ENCODE results near the gene KLC1.

KLC1 gene

DNA sequence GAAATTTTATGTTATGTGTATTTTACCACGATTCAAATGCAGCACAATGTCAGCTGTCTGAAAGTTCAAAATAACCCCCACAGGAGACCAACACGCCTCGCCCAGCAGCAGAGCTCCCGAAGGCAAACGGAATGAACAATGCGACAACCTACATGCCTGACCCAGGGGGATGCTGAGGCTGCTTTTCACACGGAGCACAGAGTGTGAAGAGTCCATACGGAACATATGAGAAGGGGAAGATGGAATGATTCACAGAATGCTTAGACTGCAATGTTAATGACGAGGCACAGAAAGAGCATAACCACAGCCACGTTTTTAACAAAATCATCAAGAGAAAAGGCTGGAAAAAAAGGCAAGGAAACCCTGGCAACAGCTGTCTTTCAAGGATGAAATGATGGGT is 109.2 kb downstream of the KLC1 start:
- no peak for DNase-seq

- DNase-seq: no peak
Measured at GRCh38 chr14:103738701-103739451, 109.9 kb downstream of the KLC1 start.

DNA sequence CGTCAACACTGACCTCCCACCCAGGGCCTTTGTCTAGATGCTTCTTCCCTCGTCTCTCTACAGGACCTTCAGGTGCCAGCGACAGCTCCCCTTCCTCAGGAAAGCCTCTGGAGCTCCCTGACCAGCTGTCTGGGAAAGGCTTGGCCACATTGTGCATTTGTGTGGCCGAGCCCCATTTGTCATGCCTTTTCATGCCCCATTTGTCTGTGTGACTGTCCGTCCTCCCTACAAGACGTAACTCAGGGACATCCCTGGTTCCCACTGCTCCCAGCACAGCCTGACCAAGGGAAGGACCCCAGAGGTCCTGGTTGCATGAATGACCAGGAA is 110.4 kb downstream of the KLC1 start:
- no peak for DNase-seq

GRCh38 chr14:103739793-103740501 is 110.9 kb downstream of the KLC1 start:
- no peak for DNase-seq

- no peak for DNase-seq
Measured at GRCh38 chr14:103740991-103741689, 112.1 kb downstream of the KLC1 start.

DNA sequence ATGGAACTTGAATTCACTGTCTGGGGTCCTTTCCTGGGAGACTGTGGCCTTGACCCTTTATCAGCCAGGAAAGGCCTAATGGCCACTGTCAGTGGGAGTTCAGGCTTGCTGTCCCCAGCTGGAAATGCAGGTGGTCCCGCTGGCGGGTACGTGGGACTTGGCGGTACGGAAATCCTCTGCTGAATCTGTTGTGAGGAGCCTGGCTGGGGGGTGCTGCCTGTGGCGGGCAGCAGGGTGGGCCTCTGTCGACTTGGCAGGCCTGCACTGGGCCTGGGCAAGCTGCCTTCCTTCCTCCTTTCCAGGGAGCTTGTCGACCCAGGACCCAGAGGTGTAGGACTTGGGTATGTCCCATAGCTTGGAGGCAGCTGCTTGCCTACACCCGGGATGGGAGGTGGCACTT is 112.9 kb downstream of the KLC1 start:
- DNase-seq: no peak

GRCh38 chr14:103742499-103743255 is 113.7 kb downstream of the KLC1 start:
- no peak for DNase-seq

DNA sequence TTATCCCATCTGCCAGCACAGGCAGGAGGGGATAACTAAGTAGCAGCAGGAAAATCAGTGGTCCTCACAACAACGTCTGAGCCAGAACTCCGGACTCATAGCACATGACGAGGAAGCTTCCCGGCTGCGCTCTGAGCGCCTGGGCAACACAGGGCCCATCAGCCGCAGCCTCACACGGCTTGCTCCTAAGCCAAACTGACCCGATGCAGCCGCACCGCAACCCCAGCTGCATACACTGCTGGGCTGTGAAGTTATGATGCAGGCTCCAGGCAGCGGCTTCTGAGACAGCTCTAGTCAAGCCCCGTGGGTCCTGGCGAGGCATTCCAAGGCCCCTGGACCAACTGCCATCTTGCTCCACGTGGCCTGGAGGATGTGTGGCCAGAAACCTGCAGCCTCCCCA is 114.7 kb downstream of the KLC1 start:
- DNase-seq: no peak

DNA sequence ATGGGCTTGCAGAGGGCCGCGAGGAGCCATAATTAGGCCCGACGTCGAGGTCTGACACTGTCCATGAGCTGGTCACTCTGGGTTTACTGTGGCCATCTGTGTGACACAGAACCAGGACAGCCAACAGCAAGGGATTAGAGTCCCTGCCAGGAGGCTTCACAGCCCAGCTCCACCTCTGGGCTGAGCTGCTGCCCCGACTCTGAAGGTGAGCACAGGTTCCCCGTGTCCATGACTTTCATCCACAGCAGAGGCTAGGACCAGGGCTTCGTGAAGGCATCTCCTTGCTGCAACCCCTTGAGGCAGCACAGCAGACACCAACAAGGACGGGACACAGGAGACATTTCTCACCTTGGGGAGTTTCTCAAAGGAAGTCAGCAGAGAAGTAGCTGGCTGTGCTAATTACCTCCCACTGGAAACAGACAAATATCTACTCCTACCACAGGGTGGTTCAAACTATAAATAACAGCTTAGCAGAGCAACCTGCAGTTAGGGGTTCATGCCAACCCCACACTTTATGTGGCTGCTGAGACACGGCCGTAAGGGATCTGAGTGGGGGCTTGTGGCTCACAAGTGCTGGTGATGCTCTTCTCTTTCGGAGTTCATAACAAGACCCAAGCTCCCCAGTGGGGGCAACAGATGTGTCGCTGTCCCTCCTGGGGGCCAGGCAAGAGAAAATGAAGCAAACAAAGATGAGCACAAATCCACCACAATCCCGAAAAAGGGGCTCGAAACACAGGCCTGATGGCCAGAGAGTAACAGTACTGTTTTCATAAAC is 115.8 kb downstream of the KLC1 start:
- no peak for DNase-seq

DNA sequence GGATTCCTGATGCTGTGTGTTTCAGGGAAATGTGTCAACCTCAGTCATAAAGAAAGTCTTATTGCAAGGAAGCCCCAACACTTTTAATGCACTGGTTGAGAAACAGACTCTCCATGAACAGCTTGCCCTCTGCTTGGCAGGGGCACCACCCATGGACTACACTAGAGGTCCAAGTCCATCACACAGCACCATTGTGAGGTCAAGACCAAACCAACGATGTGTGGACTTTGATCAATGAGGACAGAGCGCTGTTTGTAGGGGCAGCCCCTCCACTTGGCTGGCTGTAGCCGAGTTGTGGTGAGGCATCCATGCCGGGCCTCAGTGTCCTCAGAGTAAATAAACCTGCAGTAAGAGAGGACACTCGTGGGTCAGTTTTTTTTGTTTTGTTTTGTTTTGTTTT is 116.4 kb downstream of the KLC1 start:
- no peak for DNase-seq

GRCh38 chr14:103746701-103747100 is 117.7 kb downstream of the KLC1 start:
- DNase-seq: no peak

GRCh38 chr14:103748534-103748857 is 119.5 kb downstream of the KLC1 start:
- DNase-seq: no peak

GRCh38 chr14:103749452-103749851 is 120.4 kb downstream of the KLC1 start:
- DNase-seq: no peak

GRCh38 chr14:103749860-103750259 is 120.8 kb downstream of the KLC1 start:
- peak; percentile 59 for DNase-seq
